NCI-H2171 treated with DMSO at 0.1 percent for 48 hours (cell line): Measurements from ENCODE around the gene RAD51D.
A peak's percentile ranks its signal among the peaks of the same experiment; 100 is the strongest.
"Not testable (repeated sequence)": the region's sequence is repeated elsewhere in the genome, so short reads cannot be mapped to it uniquely, and the experiment has no call there.

Experiments
- DNase-seq: peaks from one replicate; lab custom pipeline; 2025; lab: John Stamatoyannopoulos, UW

RAD51D gene

GRCh38 chr17:35141681-35142466, 22.2 kb upstream of the RAD51D start, which contains the start of gene NLE1:
NLE1 (minus strand) TSS chr17:35142303; CDS start chr17:35142275, 28 bp downstream.
- DNase-seq: peak; percentile 79

- DNase-seq: no peak
Measured at GRCh38 chr17:35138218-35138617, 18.6 kb upstream of the RAD51D start.

GRCh38 chr17:35135322-35135721, 15.7 kb upstream of the RAD51D start:
- no peak for DNase-seq

- no peak for DNase-seq
Measured at GRCh38 chr17:35132816-35133550, 13.3 kb upstream of the RAD51D start.

- DNase-seq: no peak
Measured at GRCh38 chr17:35132099-35132498, 12.4 kb upstream of the RAD51D start.

- DNase-seq: no peak
Measured at GRCh38 chr17:35130392-35130791, 10.7 kb upstream of the RAD51D start.

- no peak for DNase-seq
Measured at GRCh38 chr17:35129973-35130351, 10.3 kb upstream of the RAD51D start.

- no peak for DNase-seq
Measured at GRCh38 chr17:35129154-35129972, 9.7 kb upstream of the RAD51D start.

GRCh38 chr17:35127751-35128514, 8.3 kb upstream of the RAD51D start:
- DNase-seq: no peak

GRCh38 chr17:35121315-35121714, 1.7 kb upstream of the RAD51D start, which contains the start of gene FNDC8:
FNDC8 (plus strand) TSS chr17:35121615; CDS start chr17:35121694, 79 bp downstream.
- no peak for DNase-seq

- peak; percentile 35 for DNase-seq
Measured at GRCh38 chr17:35117984-35118383, 1.7 kb downstream of the RAD51D start.

GRCh38 chr17:35116845-35117244, 2.8 kb downstream of the RAD51D start:
- no peak for DNase-seq

- not testable (repeated sequence) for DNase-seq
Measured at GRCh38 chr17:35110791-35111190, 8.9 kb downstream of the RAD51D start.

- no peak for DNase-seq
Measured at GRCh38 chr17:35104844-35105450, 14.7 kb downstream of the RAD51D start.

GRCh38 chr17:35103271-35103670, 16.4 kb downstream of the RAD51D start:
- no peak for DNase-seq

GRCh38 chr17:35101725-35102124, 17.9 kb downstream of the RAD51D start:
- DNase-seq: no peak

- DNase-seq: no peak
Measured at GRCh38 chr17:35101036-35101435, 18.6 kb downstream of the RAD51D start.

- no peak for DNase-seq
Measured at GRCh38 chr17:35099908-35100307, 19.8 kb downstream of the RAD51D start.

GRCh38 chr17:35097776-35098175, 21.9 kb downstream of the RAD51D start:
- no peak for DNase-seq

- DNase-seq: no peak
Measured at GRCh38 chr17:35095741-35096140, 23.9 kb downstream of the RAD51D start.

- DNase-seq: no peak
Measured at GRCh38 chr17:35094902-35095301, 24.8 kb downstream of the RAD51D start.
